HepG2 (cell line): Measurements from ENCODE around the gene C22orf39. TPM values are rescaled to one million over a fixed set of nuclear protein-coding genes. Genes with fewer than 3 reads are reported as not detected.

Source experiments
- BHLHE40 ChIP-seq: IDR thresholded peaks from 2 replicates; pipeline ENCODE4 v1.6.1; 2011; ENCODE audit warnings: low read length, improper control_type of control experiment
- BRF2 ChIP-seq: sonication (generic); formaldehyde crosslinking; IDR thresholded peaks from 2 replicates; pipeline ENCODE4 v1.8.1; 2022; ENCODE audit warnings: mild to moderate bottlenecking, missing genetic modification reagents
- ERF ChIP-seq: IDR thresholded peaks from 2 replicates; pipeline ENCODE4 v1.6.1; 2018; ENCODE audit warnings: missing biosample characterization, missing genetic modification reagents
- FIP1L1 ChIP-seq: fragments of 200-400 bp; formaldehyde crosslinking; IDR thresholded peaks from 2 replicates; pipeline ENCODE4 v1.6.1; 2018; ENCODE audit warnings: low read depth, mild to moderate bottlenecking, low read length, moderate library complexity, borderline replicate concordance; ENCODE audit not compliant: insufficient read depth
- HCFC1 ChIP-seq: fragments of 150-350 bp; IDR thresholded peaks from 2 replicates; pipeline ENCODE4 v1.6.1; 2014; ENCODE audit warnings: low read depth, low read length
- HNRNPK ChIP-seq: fragments of 200-400 bp; formaldehyde crosslinking; IDR thresholded peaks from 2 replicates; pipeline ENCODE4 v1.6.1; 2018; ENCODE audit warnings: low read length, low read depth, moderate library complexity, mild to moderate bottlenecking; ENCODE audit not compliant: poor library complexity, severe bottlenecking
- IRF2 ChIP-seq: IDR thresholded peaks from 2 replicates; pipeline ENCODE4 v1.6.1; 2018; ENCODE audit warnings: missing genetic modification reagents, missing compliant biosample characterization
- JUND ChIP-seq: sonication (generic); formaldehyde crosslinking; IDR thresholded peaks from 2 replicates; pipeline ENCODE4 v1.8.0; 2022; ENCODE audit warnings: mild to moderate bottlenecking, missing genetic modification reagents
- NR2F1 ChIP-seq, 2 experiments: fragments of 450-650 bp in 1 of 2; formaldehyde crosslinking in 1 of 2; IDR thresholded peaks; 2 replicates each; pipeline versions ENCODE4 v1.5.0 to v1.6.1; 2016 to 2020; ENCODE audit warnings: mild to moderate bottlenecking in 1 of 2, missing compliant biosample characterization in 1 of 2, missing genetic modification reagents in 1 of 2, moderate library complexity in 1 of 2
- POLR2A ChIP-seq, 2 experiments: IDR thresholded peaks; 2 replicates each; pipeline ENCODE4 v1.6.1; 2011; ENCODE audit warnings: low read depth in 2 of 2, low read length in 2 of 2, mild to moderate bottlenecking in 1 of 2, moderate library complexity in 1 of 2; ENCODE audit not compliant: insufficient read depth in 1 of 2
- RAD21 ChIP-seq: fragments of 450-650 bp; formaldehyde crosslinking; IDR thresholded peaks from 2 replicates; pipeline ENCODE4 v1.5.0; 2020; ENCODE audit warnings: mild to moderate bottlenecking
- SOX13 ChIP-seq, 3 experiments: fragments of 450-650 bp in 1 of 3; sonication (generic) in 1 of 3; formaldehyde crosslinking in 1 of 3; IDR thresholded peaks in 2 of 3; conservative IDR thresholded peaks in 1 of 3; 2 replicates each; pipeline versions ENCODE4 v1.5.0 to v1.6.1; 2016 to 2020; ENCODE audit warnings: antibody characterized with exemption in 1 of 3, mild to moderate bottlenecking in 1 of 3, missing compliant biosample characterization in 1 of 3, missing genetic modification reagents in 1 of 3, moderate library complexity in 1 of 3
- SPEN ChIP-seq: sonication (generic); formaldehyde crosslinking; IDR thresholded peaks from 2 replicates; pipeline ENCODE4 v1.5.1; 2020; ENCODE audit warnings: low read depth, mild to moderate bottlenecking, missing genetic modification reagents
- STAT5B ChIP-seq: sonication (generic); formaldehyde crosslinking; IDR thresholded peaks from 2 replicates; pipeline ENCODE4 v1.4.0; 2020; ENCODE audit warnings: missing genetic modification reagents
- SYNCRIP ChIP-seq: fragments of 200-400 bp; formaldehyde crosslinking; IDR thresholded peaks from 2 replicates; pipeline ENCODE4 v1.6.1; 2018; ENCODE audit warnings: mild to moderate bottlenecking, low read depth, low read length; ENCODE audit not compliant: insufficient read depth
- YY1 ChIP-seq: IDR thresholded peaks from 2 replicates; pipeline ENCODE4 v1.6.1; 2011; ENCODE audit warnings: low read length, low read depth, moderate library complexity, mild to moderate bottlenecking; ENCODE audit not compliant: insufficient read depth, insufficient replicate concordance
- ZFP41 ChIP-seq: sonication (generic); formaldehyde crosslinking; IDR thresholded peaks from 2 replicates; pipeline ENCODE4 v1.4.0; 2020; ENCODE audit warnings: mild to moderate bottlenecking, missing genetic modification reagents, borderline replicate concordance
- ZFYVE20 ChIP-seq: sonication (generic); formaldehyde crosslinking; IDR thresholded peaks from 2 replicates; pipeline ENCODE4 v1.8.0; 2023; ENCODE audit warnings: low read depth, mild to moderate bottlenecking, moderate library complexity, missing genetic modification reagents, borderline replicate concordance
- ZKSCAN8 ChIP-seq: IDR thresholded peaks from 2 replicates; pipeline ENCODE4 v1.6.1; 2016; ENCODE audit warnings: borderline replicate concordance, missing genetic modification reagents, missing compliant biosample characterization
- ZNF101 ChIP-seq: sonication (generic); formaldehyde crosslinking; IDR thresholded peaks from 2 replicates; pipeline ENCODE4 v1.4.0; 2020; ENCODE audit warnings: mild to moderate bottlenecking, low read depth, missing genetic modification reagents, borderline replicate concordance
- ZNF331 ChIP-seq: sonication (generic); formaldehyde crosslinking; IDR thresholded peaks from 2 replicates; pipeline ENCODE4 v1.4.0; 2020; ENCODE audit warnings: missing genetic modification reagents
- ZNF441 ChIP-seq: sonication (generic); formaldehyde crosslinking; IDR thresholded peaks from 2 replicates; pipeline ENCODE4 v1.7.0; 2021; ENCODE audit warnings: missing genetic modification reagents, borderline replicate concordance
- ZNF569 ChIP-seq: sonication (generic); formaldehyde crosslinking; IDR thresholded peaks from 2 replicates; pipeline ENCODE4 v1.5.0; 2020; ENCODE audit warnings: mild to moderate bottlenecking, missing genetic modification reagents, moderate library complexity, borderline replicate concordance
- ZNF589 ChIP-seq: sonication (generic); formaldehyde crosslinking; conservative IDR thresholded peaks from 2 replicates; pipeline ENCODE4 v1.8.0; 2022; ENCODE audit warnings: mild to moderate bottlenecking, moderate library complexity, missing genetic modification reagents
- ZNF674 ChIP-seq: sonication (generic); formaldehyde crosslinking; IDR thresholded peaks from 2 replicates; pipeline ENCODE4 v1.5.0; 2020; ENCODE audit warnings: low read depth, mild to moderate bottlenecking, missing genetic modification reagents
- ZNF724P ChIP-seq: sonication (generic); formaldehyde crosslinking; IDR thresholded peaks from 2 replicates; pipeline ENCODE4 v1.8.0; 2022; ENCODE audit warnings: missing genetic modification reagents, borderline replicate concordance
- ZNF780A ChIP-seq: sonication (generic); formaldehyde crosslinking; IDR thresholded peaks from 2 replicates; pipeline ENCODE4 v1.8.0; 2022; ENCODE audit warnings: mild to moderate bottlenecking, missing genetic modification reagents, moderate library complexity
- polyA plus RNA-seq, 8 experiments: library from polyadenylated mRNA; depleted of rRNA in 3 of 8; stranded (reverse) in 7 of 8; unstranded in 1 of 8; fragments of >200 nt; fragmentation: Illumina TruSeq in 4 of 8; extraction: Trizol in 4 of 8; gene quantifications; 2 replicates each; pipeline versions ENCODE4 v1.2.1 to v1.2.3, GENCODE V29; 2011 to 2016; ENCODE audit warnings: low read depth in 4 of 8, missing spikeins in 1 of 8, mixed read lengths in 1 of 8; ENCODE audit not compliant: insufficient read depth in 1 of 8
- total RNA-seq, 5 experiments: library from RNA; depleted of rRNA; stranded (reverse); fragments of >200 nt; fragmentation: Illumina TruSeq; extraction: Trizol; gene quantifications; 2 replicates each; pipeline ENCODE4 v1.2.3, GENCODE V29; 2016; ENCODE audit warnings: low read depth in 1 of 5
- TF ChIP-seq, protein P1 (sequence below): IDR thresholded peaks from 2 replicates; pipeline ENCODE4 v1.6.1; 2016; ENCODE audit warnings: missing compliant biosample characterization, missing genetic modification reagents, borderline replicate concordance

Gene C22orf39
- total and polyA plus RNA-seq, 2 of the 13 experiments (the other 11 are each of a cell fraction or from before 2014, with no cell fraction given) = 23.4 to 26.4 TPM

DNA sequence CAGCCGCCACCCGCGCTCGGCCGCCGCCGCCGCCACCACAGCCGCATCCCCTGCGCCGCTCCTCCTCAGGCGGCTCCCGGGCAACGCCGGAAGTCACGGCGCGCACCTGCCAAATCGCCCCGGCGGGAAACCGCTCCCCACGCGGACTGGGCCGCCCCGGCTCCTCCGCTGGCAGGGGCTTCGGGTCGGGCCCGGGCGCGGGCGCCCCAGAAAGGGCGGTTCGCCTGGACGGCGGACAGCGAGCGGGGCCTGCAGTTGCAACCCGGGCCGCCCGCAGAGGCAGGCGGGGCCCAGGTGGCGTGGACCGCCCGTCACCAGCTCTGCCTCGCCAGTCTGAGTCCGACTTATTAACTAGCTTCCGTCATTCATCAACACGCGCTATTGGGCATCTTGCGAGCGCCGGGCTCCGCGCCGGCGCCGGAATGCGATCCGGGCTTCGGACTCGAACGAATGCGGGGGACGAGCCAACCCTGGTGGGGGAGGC is 15.8 kb downstream of the C22orf39 start, which contains the start of gene HIRA (continued):
- 0 out of 2 replicates have a peak, but pooled peaks have one; percentile 86 for TF ChIP-seq ZNF101
- TF ChIP-seq IRF2 (CRISPR knock-in tag) = no peak
- peak; percentile 62; the same call in 1 of the 2 replicates for TF ChIP-seq ZNF724P
- TF ChIP-seq ERF = no peak
- TF ChIP-seq SYNCRIP = no peak
- TF ChIP-seq YY1 = peak; percentile 83
- TF ChIP-seq SPEN (CRISPR knock-in tag) = peak; percentile 62; the same call in 1 of the 2 replicates
- peak; percentile 34; the same call in 1 of the 2 replicates for TF ChIP-seq FIP1L1
- peak; percentile 66; the same call in 1 of the 2 replicates for TF ChIP-seq STAT5B
- 0 out of 4 replicates have a peak, but pooled peaks of 1 of the 2 experiments have one; percentile 15 for TF ChIP-seq NR2F1 (CRISPR knock-in tag; IDR thresholded peaks at IDR 0.05)
- TF ChIP-seq ZNF441 = peak; percentile 23; the same call in 1 of the 2 replicates
- peak; percentile 53; the same call in 1 of the 2 replicates for TF ChIP-seq JUND (CRISPR knock-in tag)
- no peak; the same call in 1 of the 2 replicates for TF ChIP-seq ZNF569
- peak; percentile 54; the same call in 1 of the 2 replicates for TF ChIP-seq ZFYVE20 (CRISPR knock-in tag)
- TF ChIP-seq RAD21 = peak; percentile 24; the same call in 1 of the 2 replicates
- TF ChIP-seq SOX13 (IDR thresholded peaks at IDR 0.05) = no peak
- TF ChIP-seq SOX13 (CRISPR knock-in tag; conservative IDR thresholded peaks at IDR 0.05 in 1 of 2, IDR thresholded peaks at IDR 0.05 in 1 of 2) = 0 out of 4 replicates have a peak, but pooled peaks of 1 of the 2 experiments have one; percentile 0
- TF ChIP-seq ZNF589 (CRISPR knock-in tag) = peak; percentile 69; the same call in 1 of the 2 replicates
- TF ChIP-seq ZFP41 = peak; percentile 3; the same call in 1 of the 2 replicates
- TF ChIP-seq HCFC1 = peak; percentile 71
- TF ChIP-seq, protein P1, sequence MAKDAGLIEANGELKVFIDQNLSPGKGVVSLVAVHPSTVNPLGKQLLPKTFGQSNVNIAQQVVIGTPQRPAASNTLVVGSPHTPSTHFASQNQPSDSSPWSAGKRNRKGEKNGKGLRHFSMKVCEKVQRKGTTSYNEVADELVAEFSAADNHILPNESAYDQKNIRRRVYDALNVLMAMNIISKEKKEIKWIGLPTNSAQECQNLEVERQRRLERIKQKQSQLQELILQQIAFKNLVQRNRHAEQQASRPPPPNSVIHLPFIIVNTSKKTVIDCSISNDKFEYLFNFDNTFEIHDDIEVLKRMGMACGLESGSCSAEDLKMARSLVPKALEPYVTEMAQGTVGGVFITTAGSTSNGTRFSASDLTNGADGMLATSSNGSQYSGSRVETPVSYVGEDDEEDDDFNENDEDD (CRISPR knock-in tag) = peak; percentile 62; the same call in 1 of the 2 replicates
- TF ChIP-seq ZNF780A (CRISPR knock-in tag) = 0 out of 2 replicates have a peak, but pooled peaks have one; percentile 19
- TF ChIP-seq HNRNPK = peak; percentile 18
- TF ChIP-seq BRF2 = no peak
- TF ChIP-seq BHLHE40 = peak; percentile 25; the same call in 1 of the 2 replicates
- peak in 1 of 2 experiments; percentile 40; a peak in 2 of 4 replicates for TF ChIP-seq POLR2A (IDR thresholded peaks at IDR 0.05; ENCODE audit: insufficient read depth in 1 of 2, low read depth in 2 of 2, low read length in 2 of 2)
- 0 out of 2 replicates have a peak, but pooled peaks have one; percentile 2 for TF ChIP-seq ZNF674 (CRISPR knock-in tag)
- TF ChIP-seq ZNF331 (CRISPR knock-in tag) = peak; percentile 34; the same call in 1 of the 2 replicates
- no peak for TF ChIP-seq ZKSCAN8 (CRISPR knock-in tag)
